ELR (cell line): ENCODE data around the gene FAM236A.
"Not testable (repeated sequence)": the region's sequence is repeated elsewhere in the genome, so short reads cannot be mapped to it uniquely, and the experiment has no call there.

Source experiments
- DNase-seq: peaks from one replicate; pipeline ENCODE4 v3.0.0-alpha.2; 2015; ENCODE audit warnings: low read depth

Gene FAM236A

DNA sequence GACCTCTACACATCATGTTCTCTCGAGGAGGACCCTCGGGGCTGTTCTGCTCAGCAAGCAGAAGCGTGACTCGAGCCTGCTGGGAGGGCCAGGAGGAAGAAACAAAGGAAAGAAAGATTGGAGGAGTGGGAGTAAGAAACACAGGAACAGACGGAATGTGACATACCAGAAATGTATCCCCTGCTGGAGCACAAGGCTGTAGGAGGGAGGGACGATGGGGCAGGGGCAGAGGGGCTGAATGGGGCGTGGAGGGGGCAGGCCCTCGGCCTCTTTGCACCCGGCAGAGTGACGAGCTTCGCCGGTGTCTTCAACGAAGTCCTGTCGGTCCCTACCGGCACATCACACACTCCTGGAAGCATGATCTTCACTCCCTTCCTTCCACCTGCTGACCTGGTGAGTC is at the start of gene FAM236A:
FAM236A (plus strand) TSS at position 301 of the 400 bp plus-strand sequence; CDS start at position 358, 57 bp downstream.
- not testable (repeated sequence) for DNase-seq

DNA sequence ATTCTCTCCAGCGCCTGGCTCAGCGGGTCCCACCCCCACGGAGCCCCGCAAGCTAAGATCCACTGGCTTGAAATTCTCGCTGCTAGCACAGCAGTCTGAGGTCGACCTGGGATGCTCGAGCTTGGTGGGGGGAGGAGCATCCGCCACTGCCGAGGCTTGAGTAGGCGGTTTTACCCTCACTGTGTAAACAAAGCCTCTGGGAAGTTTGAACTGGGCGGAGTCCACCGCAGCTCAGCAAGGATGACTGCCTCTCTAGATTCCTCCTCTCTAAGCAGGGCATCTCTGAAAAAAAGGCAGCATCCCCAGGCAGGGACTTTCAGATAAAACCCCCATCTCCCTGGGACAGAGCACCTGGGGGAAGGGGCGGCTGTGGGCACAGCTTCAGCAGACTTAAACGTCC is 48.3 kb upstream of the FAM236A start:
- not testable (repeated sequence) for DNase-seq

DNA sequence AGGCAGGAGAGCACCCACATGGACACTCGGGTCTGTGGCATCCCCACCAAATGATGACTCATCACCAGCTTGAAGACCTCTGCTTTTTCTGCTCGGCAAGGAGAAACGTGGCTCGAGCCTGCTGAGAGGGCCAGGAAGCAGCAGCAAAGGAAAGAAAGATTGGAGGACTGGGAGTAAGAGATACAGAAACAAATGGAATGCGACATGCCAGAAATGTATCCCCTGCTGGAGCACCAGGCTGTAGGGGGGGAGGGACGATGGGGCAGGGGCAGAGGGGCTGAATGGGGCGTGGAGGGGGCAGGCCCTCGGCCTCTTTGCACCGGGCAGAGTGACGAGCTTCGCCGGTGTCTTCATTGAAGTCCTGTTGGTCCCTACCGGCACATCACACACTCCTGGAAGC is 25.7 kb upstream of the FAM236A start, which contains the start of gene FAM236C:
FAM236C (plus strand) TSS at position 301 of the 400 bp plus-strand sequence. CDS start 100 bp downstream, outside the sequence.
- DNase-seq = not testable (repeated sequence)

DNA sequence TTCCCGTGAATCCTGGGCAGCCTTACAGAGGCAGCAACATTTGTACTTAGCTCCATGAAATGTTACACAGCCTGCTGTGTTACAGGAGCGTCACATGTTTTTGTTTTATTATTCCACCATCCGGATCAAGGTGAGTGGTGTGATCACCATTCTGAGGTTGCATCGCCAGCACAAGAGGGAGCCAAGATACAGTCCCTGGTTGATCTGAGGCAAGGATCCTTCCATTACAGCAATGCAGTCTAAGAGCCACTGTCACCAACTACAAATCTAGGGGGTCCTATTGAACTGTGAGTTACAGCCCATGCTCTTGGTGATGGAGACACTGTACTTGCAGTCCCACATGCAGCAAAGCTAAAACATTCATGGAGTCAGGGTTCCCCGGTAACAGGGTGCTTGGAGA is 21.9 kb upstream of the FAM236A start:
- DNase-seq = not testable (repeated sequence)

DNA sequence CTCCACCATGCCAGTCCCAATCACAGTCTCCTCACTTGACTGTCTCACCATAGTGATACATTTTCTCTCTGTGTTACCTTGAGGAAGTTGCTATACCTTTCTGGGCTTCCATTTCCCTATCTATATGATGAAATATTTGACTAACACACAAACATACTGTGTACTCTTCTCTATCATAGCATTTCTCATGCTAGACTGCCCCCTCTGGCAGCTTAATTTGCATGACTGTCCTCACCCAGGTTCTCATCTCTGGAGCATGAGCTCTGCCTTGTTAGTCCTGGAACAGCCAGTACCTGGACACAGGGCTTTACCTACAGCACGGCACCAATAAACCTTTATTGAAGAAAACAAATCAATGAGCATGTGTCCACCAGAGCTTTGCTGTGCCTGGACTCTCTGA is 5.7 kb upstream of the FAM236A start:
- not testable (repeated sequence) for DNase-seq

DNA sequence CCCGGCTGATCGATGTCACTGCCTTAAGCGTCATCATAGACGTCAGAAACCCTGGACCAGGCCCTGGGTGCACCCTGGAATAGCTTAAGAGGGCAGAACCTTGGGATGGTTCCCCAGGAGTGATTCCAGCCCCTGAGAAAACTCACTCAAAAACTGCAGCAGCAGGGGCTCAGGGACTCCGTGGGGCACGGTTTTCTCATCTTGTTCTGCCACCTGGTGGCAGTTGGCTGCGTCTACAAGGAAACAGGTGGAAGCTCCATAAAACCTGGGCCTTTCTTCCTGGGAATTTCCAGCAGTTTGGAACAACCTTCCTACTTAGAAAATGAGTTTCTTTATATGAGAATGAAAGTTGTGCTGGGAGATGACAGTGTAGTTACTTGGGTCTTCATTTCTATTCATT is 1.6 kb upstream of the FAM236A start:
- DNase-seq = not testable (repeated sequence)

DNA sequence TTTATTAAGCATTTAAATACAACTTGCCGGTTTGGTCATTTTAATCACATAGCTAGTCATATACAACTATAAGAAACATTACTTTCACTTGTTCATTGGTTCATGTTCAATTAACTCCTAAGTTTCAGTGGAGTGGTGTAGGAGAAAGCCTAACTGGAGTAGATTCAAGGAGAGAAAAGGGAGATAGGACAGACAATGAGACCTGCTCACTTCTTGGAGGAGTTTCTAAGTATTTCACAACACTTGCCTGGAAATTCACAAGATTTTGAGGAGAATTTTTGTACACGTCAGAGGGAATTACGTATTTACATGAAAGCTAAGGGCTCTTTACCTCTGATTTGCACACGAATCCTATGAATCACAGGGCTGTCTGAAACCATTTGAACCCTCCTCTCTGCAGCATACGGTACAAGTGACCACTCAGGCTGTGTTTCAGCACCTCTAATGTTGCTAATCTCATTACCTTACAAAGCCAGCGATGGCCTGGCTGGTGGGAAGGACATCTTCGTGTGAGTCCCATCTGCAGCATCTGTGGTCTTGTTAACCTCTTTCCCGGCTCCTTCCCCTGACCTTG is 1.0 kb upstream of the FAM236A start:
- DNase-seq = not testable (repeated sequence)

DNA sequence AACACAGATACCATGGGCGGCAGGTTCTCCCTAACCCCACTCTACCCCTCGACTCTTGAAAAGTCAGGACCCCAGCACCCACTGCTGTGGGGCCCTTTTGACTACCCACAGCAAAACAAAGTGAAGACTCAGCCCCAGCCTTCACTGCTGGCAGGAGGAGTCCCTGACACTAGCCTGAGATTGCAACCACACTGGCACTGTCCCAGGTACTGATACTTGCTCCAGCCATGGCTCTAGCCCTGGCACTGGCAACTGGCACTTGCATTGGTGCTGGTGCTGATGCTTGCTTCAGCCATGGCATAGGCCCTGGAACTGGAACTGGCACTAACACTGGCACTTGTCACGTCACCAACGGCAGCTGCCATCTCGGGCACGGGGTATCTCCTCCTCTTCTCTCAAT is 4.3 kb downstream of the FAM236A start:
- not testable (repeated sequence) for DNase-seq

DNA sequence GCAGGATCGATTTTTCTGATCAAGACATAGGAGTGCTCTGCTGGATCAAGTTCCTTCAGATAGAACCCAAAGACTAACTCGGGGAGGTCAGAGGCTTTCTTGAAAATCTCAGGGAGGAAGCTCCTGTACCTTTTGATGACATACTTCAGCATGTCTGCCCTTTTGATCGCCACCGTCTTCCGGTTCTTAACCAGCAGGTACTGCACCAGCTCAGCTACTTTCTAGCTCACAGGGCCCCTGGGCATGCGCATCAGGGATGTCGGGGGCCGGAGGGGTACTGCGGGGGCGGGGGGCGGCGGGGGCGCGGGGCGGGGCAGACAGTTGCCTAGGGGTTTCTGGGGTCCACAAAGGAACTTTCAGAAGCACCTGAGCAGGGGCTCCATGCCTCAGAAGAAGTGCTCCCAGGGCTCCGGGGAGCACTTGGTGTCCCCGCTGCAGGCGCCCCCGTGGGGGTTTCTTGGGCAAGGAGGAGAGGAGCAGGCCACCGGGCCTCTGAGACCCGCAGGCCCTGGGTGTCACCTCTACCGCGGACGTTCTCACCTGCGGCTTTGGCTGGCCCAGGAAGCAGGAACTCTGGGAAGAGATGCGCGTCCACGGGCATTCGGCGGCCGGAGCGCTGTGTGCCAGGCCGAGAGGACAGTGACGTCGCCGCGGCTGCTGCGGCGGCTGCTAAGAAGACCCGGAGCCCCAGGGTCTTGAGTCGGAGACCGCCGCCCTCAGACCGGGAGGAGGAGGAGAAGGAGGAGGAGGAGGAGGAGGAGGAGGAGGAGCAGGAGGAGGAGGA is 5.2 kb downstream of the FAM236A start:
- DNase-seq = not testable (repeated sequence)

DNA sequence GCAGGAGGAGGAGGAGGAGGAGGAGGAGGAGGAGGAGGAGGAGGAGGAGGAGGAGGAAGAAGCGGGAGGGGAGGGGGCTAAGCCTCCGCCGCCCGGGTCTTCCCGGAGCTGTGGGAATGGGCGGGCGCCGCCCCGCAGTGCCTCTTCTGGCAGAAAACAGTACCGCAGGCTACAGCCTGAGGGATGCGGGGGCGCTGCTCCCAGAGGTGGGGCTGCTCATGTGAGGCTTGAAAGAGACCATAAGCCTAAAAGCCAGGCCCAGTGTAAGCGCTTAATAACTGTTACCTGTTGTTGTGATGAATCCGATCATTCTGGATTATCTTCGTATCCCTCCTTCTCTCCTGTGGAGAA is 5.8 kb downstream of the FAM236A start, which contains the start of gene DMRTC1:
DMRTC1 (minus strand) TSS at position 19 of the 351 bp plus-strand sequence. CDS start 68,143 bp downstream, outside the sequence.
- not testable (repeated sequence) for DNase-seq

DNA sequence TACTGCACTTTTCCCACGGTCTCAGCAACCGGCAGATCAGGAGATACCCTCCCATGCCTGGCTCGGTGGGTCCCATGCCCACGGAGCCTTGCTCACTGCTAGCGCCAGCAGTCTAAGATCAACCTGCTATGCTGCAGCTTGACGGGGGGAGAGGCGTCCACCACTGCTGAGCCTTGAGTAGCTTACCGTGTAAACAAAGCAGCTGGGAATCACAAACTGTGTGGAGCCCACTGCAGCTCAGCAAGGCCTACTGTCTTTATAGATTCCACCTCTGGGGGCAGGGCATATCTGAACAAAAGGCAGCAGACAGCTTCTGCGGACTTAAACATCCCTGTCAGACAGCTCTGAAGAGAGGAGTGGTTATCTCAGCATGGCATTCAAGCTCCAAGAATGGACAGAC is 22.0 kb downstream of the FAM236A start:
- DNase-seq = not testable (repeated sequence)

DNA sequence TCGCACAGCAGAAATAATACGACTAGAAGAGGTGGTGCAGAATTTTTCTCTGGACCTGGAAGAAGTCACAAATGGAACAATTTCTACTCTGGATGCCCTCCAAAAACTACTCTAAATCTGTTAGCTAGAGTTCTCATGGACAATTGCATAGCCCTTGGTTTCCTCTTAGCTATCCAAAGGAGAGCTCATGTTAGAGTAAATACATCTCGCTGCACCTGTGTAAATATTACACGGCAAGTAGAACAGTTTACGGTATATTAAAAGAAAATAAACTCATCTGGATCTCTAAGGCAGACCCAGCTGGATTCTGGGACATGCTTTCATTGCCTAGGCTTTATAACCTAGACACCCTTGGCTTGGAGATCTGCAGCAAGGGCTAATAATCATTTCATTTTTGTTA is 33.9 kb downstream of the FAM236A start:
- not testable (repeated sequence) for DNase-seq

DNA sequence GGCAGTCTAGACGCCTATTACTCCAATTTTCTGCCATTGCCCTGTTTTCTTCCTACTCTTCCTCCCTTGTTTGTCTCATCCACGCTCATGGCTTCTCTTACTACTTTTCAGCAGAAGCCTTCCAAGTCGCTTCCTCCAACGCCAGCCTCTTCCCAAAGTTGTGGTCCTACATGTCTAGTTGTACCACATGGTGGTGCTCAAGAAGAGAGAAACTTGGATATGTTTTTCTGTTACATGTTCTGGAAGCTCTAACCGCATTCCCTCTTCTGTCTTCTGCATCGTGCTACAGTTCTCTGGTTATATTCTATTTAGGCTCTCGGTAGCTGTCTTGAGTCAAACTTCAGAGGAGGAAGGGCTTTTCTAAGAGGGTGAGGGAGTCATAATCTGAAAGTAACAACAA is 36.9 kb downstream of the FAM236A start:
- not testable (repeated sequence) for DNase-seq

DNA sequence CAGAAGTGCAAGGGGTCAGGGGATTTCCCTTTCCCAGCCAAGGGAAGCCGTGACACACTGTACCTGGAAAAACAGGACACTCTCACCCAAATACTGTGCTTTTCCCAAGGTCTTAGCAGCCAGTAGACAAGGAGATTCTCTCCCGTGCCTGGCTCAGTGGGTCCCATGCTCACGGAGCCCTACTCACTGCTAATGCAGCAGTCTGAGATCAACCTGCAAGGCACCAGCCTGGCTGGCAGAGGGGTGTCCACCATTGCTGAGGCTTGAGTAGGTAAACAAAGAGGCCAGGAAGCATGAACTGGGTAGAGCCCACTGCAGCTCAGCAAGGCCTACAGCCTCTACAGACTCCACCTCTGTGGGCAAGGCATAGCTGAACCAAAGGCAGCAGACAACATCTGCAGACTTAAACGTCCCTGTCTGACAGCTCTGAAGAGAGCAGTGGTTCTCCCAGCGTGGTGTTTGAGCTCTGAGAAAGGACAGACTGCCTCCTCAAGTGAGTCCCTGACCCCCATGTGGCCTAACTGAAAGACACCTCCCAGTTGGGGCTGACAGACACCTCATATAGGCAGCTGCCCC is 43.0 kb downstream of the FAM236A start:
- not testable (repeated sequence) for DNase-seq
